NT2/D1 (cell line): ENCODE measurements around the gene TRPM5.

Experiments used
- SUZ12 ChIP-seq: IDR thresholded peaks from 2 replicates; pipeline ENCODE4 v1.6.1; 2011; ENCODE audit not compliant: insufficient read length, insufficient read depth; ENCODE audit errors: extremely low read depth
- ZNF274 ChIP-seq: IDR thresholded peaks from 2 replicates; pipeline ENCODE4 v1.6.1; 2011; ENCODE audit warnings: mild to moderate bottlenecking, low read depth, low read length

- no peak for TF ChIP-seq ZNF274
- TF ChIP-seq SUZ12: no peak
Observed at GRCh38 chr11:2437516-2437915, 6.8 kb downstream of the TRPM5 start.
